ENCODE data around the gene MCRIP2. TPM values are rescaled to one million over a fixed set of nuclear protein-coding genes. Genes with fewer than 3 reads are reported as not detected.

The MCRIP2 gene
- polyA plus RNA-seq, 1 donor from 2014 or later, result 29.1 TPM

DNA sequence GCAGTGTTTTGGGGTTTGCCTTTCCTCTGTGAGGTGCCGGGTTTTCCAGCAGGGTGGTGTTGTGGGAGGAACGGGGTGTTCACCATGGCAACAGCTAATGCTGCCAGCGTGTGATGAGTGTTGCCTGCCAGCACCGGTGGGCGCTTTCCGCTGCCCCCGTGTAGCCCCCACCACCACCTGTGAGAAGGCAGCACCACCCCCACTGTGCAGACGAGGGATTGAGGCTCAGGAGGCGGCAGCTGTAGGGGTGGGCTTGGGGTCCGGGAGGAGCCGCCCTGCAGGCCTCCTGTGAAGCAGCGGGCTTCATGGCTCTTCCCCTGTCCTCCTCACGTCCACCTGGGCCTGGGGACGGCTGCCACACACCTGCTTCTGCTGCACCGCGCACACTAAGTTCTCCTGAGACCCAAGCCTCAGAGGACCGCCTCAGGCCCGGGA is 46.5 kb upstream of the MCRIP2 start:
- TF ChIP-seq MXI1 (conservative IDR thresholded peaks at IDR 0.05; ENCODE audit: poor library complexity, severe bottlenecking) (no peak), RAD21 (conservative IDR thresholded peaks at IDR 0.05) (no peak)
- TF ChIP-seq, protein P1, sequence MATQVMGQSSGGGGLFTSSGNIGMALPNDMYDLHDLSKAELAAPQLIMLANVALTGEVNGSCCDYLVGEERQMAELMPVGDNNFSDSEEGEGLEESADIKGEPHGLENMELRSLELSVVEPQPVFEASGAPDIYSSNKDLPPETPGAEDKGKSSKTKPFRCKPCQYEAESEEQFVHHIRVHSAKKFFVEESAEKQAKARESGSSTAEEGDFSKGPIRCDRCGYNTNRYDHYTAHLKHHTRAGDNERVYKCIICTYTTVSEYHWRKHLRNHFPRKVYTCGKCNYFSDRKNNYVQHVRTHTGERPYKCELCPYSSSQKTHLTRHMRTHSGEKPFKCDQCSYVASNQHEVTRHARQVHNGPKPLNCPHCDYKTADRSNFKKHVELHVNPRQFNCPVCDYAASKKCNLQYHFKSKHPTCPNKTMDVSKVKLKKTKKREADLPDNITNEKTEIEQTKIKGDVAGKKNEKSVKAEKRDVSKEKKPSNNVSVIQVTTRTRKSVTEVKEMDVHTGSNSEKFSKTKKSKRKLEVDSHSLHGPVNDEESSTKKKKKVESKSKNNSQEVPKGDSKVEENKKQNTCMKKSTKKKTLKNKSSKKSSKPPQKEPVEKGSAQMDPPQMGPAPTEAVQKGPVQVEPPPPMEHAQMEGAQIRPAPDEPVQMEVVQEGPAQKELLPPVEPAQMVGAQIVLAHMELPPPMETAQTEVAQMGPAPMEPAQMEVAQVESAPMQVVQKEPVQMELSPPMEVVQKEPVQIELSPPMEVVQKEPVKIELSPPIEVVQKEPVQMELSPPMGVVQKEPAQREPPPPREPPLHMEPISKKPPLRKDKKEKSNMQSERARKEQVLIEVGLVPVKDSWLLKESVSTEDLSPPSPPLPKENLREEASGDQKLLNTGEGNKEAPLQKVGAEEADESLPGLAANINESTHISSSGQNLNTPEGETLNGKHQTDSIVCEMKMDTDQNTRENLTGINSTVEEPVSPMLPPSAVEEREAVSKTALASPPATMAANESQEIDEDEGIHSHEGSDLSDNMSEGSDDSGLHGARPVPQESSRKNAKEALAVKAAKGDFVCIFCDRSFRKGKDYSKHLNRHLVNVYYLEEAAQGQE (IDR thresholded peaks at IDR 0.05; ENCODE audit: borderline replicate concordance), result no peak
- TF ChIP-seq, protein P2, sequence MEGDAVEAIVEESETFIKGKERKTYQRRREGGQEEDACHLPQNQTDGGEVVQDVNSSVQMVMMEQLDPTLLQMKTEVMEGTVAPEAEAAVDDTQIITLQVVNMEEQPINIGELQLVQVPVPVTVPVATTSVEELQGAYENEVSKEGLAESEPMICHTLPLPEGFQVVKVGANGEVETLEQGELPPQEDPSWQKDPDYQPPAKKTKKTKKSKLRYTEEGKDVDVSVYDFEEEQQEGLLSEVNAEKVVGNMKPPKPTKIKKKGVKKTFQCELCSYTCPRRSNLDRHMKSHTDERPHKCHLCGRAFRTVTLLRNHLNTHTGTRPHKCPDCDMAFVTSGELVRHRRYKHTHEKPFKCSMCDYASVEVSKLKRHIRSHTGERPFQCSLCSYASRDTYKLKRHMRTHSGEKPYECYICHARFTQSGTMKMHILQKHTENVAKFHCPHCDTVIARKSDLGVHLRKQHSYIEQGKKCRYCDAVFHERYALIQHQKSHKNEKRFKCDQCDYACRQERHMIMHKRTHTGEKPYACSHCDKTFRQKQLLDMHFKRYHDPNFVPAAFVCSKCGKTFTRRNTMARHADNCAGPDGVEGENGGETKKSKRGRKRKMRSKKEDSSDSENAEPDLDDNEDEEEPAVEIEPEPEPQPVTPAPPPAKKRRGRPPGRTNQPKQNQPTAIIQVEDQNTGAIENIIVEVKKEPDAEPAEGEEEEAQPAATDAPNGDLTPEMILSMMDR (IDR thresholded peaks at IDR 0.05; ENCODE audit: poor library complexity, severe bottlenecking), result no peak
- no peak overlapping the region for H3K4me3 ChIP-seq (ENCODE audit: low read length)
- no peaks in the 10 kb centered on the region for H3K27me3 ChIP-seq (ENCODE audit: insufficient read depth, low read depth, low read length)
- no peak overlapping the region for H3K4me2 ChIP-seq (ENCODE audit: low read length)
- H3K9me3 ChIP-seq (ENCODE audit: low read length), result no peaks in the 10 kb centered on the region
- no peak overlapping the region for H3K9ac ChIP-seq (ENCODE audit: low read length)
- no peaks in the 10 kb centered on the region for H3F3A ChIP-seq (ENCODE audit: insufficient read depth, low read length, poor library complexity, severe bottlenecking)
- H3K9me2 ChIP-seq (ENCODE audit: insufficient read depth, low read length), result no peaks in the 10 kb centered on the region
- peaks cover 4% of the 10 kb centered on the region for H4K20me1 ChIP-seq (ENCODE audit: insufficient read depth)
- no peak overlapping the region for H2AFZ ChIP-seq (ENCODE audit: low read depth, low read length)
- no peak overlapping the region for H3K27ac ChIP-seq (ENCODE audit: low read length)
- H3K36me3 ChIP-seq (ENCODE audit: insufficient read depth, low read length), result peaks cover 7% of the 10 kb centered on the region
- H3K79me2 ChIP-seq (replicated peaks; ENCODE audit: insufficient read depth, low read length), result peaks cover 29% of the 10 kb centered on the region

DNA sequence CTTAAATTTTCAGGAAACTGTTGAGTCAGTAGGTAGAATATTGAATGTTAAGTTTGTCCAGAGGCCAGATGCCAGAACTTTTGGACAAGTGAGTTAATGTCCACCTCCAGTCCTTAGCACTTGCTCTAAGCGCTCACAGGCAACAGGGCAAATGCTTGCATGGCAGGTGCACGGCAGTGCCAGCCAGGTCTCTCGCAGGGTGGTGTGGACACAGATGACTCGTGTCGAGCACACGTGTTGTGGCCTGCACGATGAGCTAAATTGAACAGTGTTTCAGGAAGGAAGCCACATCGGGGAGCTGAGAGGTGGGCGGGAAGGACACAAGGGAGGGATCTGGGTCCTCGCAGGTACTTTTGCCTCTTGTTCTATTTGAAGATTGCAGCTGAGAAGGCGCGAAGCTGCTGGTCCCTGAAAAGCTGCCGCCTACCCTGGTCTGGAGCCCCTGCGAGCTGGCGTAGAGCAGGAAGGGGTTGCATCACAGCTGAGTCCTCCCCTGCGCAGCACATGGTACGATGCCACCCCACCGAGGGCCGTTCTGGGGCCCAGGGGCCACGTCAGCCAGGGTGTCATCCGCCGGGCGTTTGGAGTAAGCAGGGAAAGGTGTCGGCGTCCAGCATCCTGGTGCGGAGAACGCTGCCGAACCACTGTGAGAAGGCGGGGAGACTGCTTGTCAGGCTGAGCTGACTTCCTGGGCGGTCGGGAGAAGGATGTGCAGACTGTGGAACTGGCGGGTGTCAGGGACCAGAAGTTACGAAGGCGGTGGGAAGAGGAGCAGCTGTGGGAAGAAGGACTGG is 45.5 kb upstream of the MCRIP2 start:
- no peaks in the 10 kb centered on the region for H3F3A ChIP-seq (ENCODE audit: insufficient read depth, low read length, poor library complexity, severe bottlenecking)
- H2AFZ ChIP-seq (ENCODE audit: low read depth, low read length), result no peak overlapping the region
- peaks cover 7% of the 10 kb centered on the region for H3K36me3 ChIP-seq (ENCODE audit: insufficient read depth, low read length)
- no peak overlapping the region for H3K4me2 ChIP-seq (ENCODE audit: low read length)
- peaks cover 4% of the 10 kb centered on the region for H4K20me1 ChIP-seq (ENCODE audit: insufficient read depth)
- H3K27ac ChIP-seq (ENCODE audit: low read length), result no peak overlapping the region
- H3K27me3 ChIP-seq (ENCODE audit: insufficient read depth, low read depth, low read length), result no peaks in the 10 kb centered on the region
- H3K9me3 ChIP-seq (ENCODE audit: low read length), result no peaks in the 10 kb centered on the region
- H3K4me3 ChIP-seq (ENCODE audit: low read length), result no peak overlapping the region
- no peak for TF ChIP-seq SMC3 (conservative IDR thresholded peaks at IDR 0.05; ENCODE audit: poor library complexity)
- TF ChIP-seq EZH2 (IDR thresholded peaks at IDR 0.05; ENCODE audit: borderline replicate concordance, insufficient read depth, low read length, poor library complexity, severe bottlenecking), result no peak
- no peak for TF ChIP-seq RAD21 (conservative IDR thresholded peaks at IDR 0.05)
- TF ChIP-seq, protein P2 (IDR thresholded peaks at IDR 0.05; ENCODE audit: poor library complexity, severe bottlenecking), result no peak
- TF ChIP-seq POLR2AphosphoS5 (IDR thresholded peaks at IDR 0.05), result no peak
- no peaks in the 10 kb centered on the region for H3K9me2 ChIP-seq (ENCODE audit: insufficient read depth, low read length)
- no peak overlapping the region for H3K9ac ChIP-seq (ENCODE audit: low read length)
- peaks cover 20% of the 10 kb centered on the region for H3K79me2 ChIP-seq (replicated peaks; ENCODE audit: insufficient read depth, low read length)

Data from neural cell (in vitro differentiated cells).